ENCODE results near the gene CDK6.

Gene CDK6

GRCh38 chr7:92680442-92680841 is 155.9 kb downstream of the CDK6 start:
- no peak for DNase-seq (ENCODE audit: low spot score)

- no peak for DNase-seq (ENCODE audit: low spot score)
Measured at GRCh38 chr7:92678291-92678920, 158.0 kb downstream of the CDK6 start.

DNA sequence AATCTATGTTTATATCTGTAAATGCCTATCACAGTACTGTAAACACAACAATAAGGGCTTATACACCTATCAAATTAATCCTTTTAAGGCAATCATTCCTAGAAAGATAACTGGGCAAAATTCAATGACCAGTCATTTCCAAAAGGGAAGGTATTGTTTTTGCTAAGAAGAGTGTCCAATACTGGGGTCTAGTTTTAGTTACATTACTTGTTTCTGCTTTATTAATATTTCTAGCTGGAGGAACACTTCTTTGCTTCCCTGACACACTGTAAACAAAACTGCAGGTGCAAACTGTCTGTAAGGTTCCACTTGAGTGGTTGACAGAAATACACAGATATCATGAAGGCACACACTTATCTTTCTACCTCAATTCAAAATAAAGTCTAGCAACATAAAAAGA is 162.0 kb downstream of the CDK6 start:
- no peak for DNase-seq (ENCODE audit: low spot score)

GRCh38 chr7:92671505-92672169 is 164.7 kb downstream of the CDK6 start:
- DNase-seq (ENCODE audit: low spot score) = no peak

DNA sequence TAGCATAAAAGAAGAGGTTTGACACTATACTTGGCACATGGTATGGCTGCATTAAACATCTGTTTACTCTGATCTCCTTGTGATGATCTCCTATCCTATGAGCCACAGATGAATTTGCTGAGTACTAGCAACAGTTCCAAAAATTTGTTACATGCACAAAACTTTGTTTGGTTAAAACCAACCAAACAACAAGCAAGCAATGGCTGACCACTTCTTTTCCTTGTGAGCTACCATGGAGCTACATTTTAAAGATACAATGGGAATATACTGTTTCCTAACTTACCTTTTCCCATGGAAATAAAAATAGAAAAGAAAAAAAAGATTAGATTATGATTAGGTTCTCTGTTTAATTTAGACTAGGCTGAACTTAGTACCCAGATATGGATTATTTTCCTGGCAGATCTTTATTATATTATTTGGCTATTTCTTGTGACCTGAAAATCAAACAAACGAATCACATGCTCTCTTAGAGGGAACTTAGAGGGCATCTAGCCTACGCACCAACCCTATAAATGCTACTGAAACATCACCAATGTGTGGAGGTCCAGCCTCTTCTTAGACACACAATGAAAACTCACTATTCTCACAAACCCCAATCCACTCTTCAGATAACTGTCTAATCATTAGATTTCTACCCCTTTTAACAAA is 166.0 kb downstream of the CDK6 start:
- no peak for DNase-seq (ENCODE audit: low spot score)

GRCh38 chr7:92669616-92670165 is 166.7 kb downstream of the CDK6 start:
- DNase-seq (ENCODE audit: low spot score) = no peak

GRCh38 chr7:92668564-92668963 is 167.8 kb downstream of the CDK6 start:
- no peak for DNase-seq (ENCODE audit: low spot score)

- peak; percentile 15 for DNase-seq (ENCODE audit: low spot score)
Measured at GRCh38 chr7:92667816-92668535, 168.4 kb downstream of the CDK6 start.

DNA sequence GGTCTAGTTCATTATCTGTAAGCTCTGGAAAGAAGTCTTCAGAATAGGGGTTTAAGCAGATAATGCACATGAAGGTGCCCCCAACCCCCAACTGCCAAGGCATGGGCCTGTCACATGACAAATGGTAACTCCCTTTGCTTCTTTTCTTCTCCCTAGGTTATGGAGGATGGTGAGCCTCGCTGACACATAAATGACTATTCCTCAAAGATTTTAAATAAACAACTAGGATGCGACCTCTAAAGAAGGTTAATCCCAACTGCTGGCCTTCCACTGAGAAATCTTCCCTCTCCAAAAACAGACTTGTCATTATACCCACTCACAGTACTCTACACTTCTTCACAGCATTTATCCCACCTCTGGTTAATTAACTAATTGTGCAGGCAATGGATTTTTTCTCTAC is 170.4 kb downstream of the CDK6 start:
- DNase-seq (ENCODE audit: low spot score) = no peak

DNA sequence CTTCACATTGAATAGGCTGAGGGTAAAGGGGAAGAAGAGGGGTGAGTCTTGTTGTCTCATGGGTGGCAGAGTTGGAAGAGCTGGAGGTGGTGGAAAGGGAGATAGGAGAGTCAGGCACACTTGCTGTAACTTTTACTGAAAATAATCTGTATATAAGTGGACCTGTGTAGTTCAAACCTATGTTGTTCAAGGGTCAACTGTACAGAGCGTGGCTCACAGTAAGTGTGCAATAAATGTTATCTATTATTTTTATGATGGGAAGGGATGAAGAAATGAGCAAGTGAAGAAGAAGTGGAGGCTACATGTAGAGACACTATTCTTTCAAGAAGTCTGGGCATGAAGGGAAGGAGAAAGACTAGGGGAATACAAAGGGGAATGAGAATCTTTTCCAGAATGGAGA is 174.7 kb downstream of the CDK6 start:
- no peak for DNase-seq (ENCODE audit: low spot score)

- no peak for DNase-seq (ENCODE audit: low spot score)
Measured at GRCh38 chr7:92658671-92659070, 177.7 kb downstream of the CDK6 start.

DNA sequence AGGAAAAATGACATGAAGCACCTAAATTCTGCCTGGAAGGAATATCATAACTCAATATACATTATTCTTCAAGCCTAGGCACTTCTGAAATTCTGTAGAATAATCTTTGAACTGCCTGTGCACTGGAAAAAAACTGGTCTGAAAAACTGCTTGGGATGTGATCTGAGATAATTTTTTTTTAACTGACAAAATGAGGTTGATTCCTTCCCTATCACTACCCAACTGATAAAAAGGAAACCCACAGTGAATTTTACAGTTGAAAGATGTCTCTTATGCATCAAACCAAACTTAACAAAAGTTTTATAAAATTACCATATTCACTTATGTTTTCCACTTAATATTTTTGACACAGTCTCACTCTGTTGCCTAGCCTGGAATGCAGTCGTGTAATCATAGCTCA is 179.0 kb downstream of the CDK6 start:
- no peak for DNase-seq (ENCODE audit: low spot score)

GRCh38 chr7:92656121-92656520 is 180.3 kb downstream of the CDK6 start:
- DNase-seq (ENCODE audit: low spot score) = no peak

GRCh38 chr7:92655346-92655884 is 181.0 kb downstream of the CDK6 start:
- DNase-seq (ENCODE audit: low spot score) = no peak

- no peak for DNase-seq (ENCODE audit: low spot score)
Measured at GRCh38 chr7:92653136-92653535, 183.2 kb downstream of the CDK6 start.

DNA sequence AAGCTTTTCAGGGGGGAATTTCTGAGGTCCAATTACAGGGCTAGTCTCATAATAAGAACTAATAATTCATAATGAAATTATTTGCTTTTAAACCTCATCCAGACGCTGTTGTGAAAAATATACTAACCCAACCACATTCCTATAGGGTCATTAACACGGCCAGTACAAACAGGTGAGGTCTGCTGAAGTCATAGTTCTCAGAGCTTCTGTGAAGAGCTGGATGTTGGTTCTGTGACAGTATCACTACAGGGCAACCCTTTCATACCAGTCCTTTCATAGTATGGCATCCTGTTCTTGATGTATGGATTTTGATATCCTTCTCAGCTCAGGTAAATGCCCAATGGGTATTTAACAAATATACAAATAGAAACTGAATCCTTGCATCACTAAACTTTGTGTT is 183.8 kb downstream of the CDK6 start:
- no peak for DNase-seq (ENCODE audit: low spot score)

DNA sequence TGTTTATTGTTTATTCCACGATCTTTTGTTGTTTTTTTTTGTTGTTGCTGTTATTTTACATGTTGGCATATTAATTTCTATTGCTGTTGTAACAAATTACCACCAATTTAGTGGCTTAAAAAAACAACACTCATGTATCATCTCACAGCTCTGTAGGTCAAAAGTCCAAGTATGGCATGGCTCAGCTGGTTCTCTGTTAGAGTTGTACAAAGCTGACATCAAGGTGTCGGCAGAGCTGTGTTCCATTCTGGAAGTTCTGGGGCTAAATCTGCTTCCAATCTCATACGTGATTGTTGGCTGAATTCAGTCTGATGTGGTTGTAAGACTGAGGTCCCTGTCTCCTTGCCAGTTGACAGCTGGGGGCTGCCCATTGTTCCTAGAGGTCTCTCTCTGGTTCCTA is 186.0 kb downstream of the CDK6 start:
- DNase-seq (ENCODE audit: low spot score) = no peak

DNA sequence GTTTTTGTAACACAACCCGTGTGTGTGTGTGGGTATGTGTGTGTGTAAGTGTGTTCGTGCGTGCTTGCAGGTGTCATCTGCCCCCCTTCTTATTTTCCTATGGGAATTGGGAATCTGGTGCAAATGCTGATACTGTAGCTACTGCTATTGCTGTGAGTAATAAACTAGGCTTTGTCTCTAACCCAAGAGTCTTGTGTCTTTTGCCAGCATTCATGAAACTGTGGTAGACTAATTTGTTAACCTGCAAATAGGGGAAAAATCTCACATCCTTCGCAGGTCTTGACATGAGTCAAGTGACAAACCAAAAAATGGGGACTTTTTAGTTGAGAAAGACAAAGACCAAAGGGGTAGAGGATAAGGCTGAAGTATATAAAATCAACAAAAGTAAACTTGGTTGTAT is 188.3 kb downstream of the CDK6 start:
- DNase-seq (ENCODE audit: low spot score) = no peak

GRCh38 chr7:92647652-92648051 is 188.7 kb downstream of the CDK6 start:
- no peak for DNase-seq (ENCODE audit: low spot score)

DNA sequence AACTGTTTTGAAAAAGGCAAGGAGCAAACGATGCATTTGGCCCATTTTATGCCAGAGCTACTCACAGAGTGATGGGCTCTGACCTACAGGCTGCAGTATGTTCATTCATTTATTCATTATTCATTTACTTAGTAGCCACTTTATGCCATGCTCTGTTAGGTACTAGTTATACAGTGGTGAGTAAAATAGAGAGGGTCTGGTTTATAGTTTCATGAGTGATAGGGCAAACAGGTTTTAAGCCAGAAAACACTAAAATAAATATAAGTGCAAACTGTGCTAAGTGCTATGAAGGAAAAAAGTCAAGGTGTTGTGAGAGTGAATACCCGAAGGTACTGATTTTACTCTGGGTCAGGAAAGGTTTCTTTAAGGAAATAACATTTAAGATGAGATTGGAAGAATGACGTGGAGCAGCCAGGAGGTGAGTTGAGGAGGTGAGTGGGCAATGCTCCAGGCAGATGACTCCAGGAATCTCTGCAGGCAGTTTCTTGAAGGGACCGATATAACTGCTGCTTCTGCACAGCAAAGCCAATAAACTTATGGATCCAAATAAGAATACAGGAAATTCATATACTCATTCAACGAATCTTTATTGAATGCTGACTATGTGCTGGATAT is 189.3 kb downstream of the CDK6 start:
- DNase-seq (ENCODE audit: low spot score) = no peak

- DNase-seq (ENCODE audit: low spot score) = no peak
Measured at GRCh38 chr7:92645114-92646061, 191.0 kb downstream of the CDK6 start.
